B cell (primary cell): ENCODE data around the gene HS3ST5.

Experiments used
- EZH2 ChIP-seq: IDR thresholded peaks from 2 replicates; pipeline ENCODE4 v1.6.1; 2012; ENCODE audit warnings: borderline replicate concordance, low read depth, mild to moderate bottlenecking, moderate library complexity, low read length; ENCODE audit not compliant: insufficient read depth, poor library complexity, severe bottlenecking
- TF ChIP-seq, protein P1 (sequence below): fragments of 200-600 bp; IDR thresholded peaks from one replicate; pipeline ENCODE4 v1.8.0; 2022; ENCODE audit warnings: antibody characterized with exemption, mild to moderate bottlenecking

DNA sequence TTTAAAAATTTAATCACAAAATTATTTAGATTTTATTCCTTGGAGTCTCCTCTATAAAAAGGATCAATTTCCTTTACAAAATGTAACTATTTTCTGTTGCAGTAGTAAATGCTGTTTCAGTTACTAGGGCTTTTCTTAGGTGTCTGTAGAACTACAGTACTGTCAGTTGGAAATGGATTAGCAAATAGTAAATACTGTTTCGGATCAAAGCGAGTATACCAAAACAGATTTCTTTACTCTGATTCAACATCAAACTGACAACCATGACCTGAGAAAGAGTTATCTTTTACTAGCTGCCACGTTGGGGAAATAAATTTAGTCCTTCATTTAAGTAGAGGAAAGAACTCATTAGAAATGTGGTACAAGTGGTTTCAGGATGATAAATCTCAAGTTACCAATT lies 172.5 kb downstream of the HS3ST5 start:
- TF ChIP-seq, protein P1, sequence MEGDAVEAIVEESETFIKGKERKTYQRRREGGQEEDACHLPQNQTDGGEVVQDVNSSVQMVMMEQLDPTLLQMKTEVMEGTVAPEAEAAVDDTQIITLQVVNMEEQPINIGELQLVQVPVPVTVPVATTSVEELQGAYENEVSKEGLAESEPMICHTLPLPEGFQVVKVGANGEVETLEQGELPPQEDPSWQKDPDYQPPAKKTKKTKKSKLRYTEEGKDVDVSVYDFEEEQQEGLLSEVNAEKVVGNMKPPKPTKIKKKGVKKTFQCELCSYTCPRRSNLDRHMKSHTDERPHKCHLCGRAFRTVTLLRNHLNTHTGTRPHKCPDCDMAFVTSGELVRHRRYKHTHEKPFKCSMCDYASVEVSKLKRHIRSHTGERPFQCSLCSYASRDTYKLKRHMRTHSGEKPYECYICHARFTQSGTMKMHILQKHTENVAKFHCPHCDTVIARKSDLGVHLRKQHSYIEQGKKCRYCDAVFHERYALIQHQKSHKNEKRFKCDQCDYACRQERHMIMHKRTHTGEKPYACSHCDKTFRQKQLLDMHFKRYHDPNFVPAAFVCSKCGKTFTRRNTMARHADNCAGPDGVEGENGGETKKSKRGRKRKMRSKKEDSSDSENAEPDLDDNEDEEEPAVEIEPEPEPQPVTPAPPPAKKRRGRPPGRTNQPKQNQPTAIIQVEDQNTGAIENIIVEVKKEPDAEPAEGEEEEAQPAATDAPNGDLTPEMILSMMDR, result no peak
- no peak for TF ChIP-seq EZH2
